ENCODE data around the gene KCNG2.

Gene KCNG2

GRCh38 chr18:79800371-79801180 is 2.8 kb downstream of the KCNG2 start:
- no peak for DNase-seq

GRCh38 chr18:79801217-79801616 is 3.5 kb downstream of the KCNG2 start:
- DNase-seq: no peak

- no peak for DNase-seq
Measured at GRCh38 chr18:79801641-79802040, 3.9 kb downstream of the KCNG2 start.

- DNase-seq: no peak
Measured at GRCh38 chr18:79802298-79802697, 4.6 kb downstream of the KCNG2 start.

- no peak for DNase-seq
Measured at GRCh38 chr18:79803611-79804051, 5.9 kb downstream of the KCNG2 start.

GRCh38 chr18:79804130-79804787 is 6.5 kb downstream of the KCNG2 start:
- DNase-seq: no peak

GRCh38 chr18:79805211-79805887 is 7.6 kb downstream of the KCNG2 start:
- DNase-seq: no peak

GRCh38 chr18:79805926-79806487 is 8.3 kb downstream of the KCNG2 start:
- DNase-seq: no peak

- no peak for DNase-seq
Measured at GRCh38 chr18:79806976-79807841, 9.5 kb downstream of the KCNG2 start.

- no peak for DNase-seq
Measured at GRCh38 chr18:79809482-79810192, 11.9 kb downstream of the KCNG2 start.

- no peak for DNase-seq
Measured at GRCh38 chr18:79812052-79812451, 14.3 kb downstream of the KCNG2 start.

GRCh38 chr18:79814373-79814772 is 16.6 kb downstream of the KCNG2 start:
- DNase-seq: no peak

GRCh38 chr18:79815657-79816056 is 17.9 kb downstream of the KCNG2 start:
- no peak for DNase-seq

GRCh38 chr18:79816092-79816491 is 18.4 kb downstream of the KCNG2 start:
- no peak for DNase-seq

GRCh38 chr18:79816981-79817606 is 19.4 kb downstream of the KCNG2 start:
- no peak for DNase-seq

GRCh38 chr18:79817607-79817998 is 19.9 kb downstream of the KCNG2 start:
- no peak for DNase-seq

GRCh38 chr18:79818036-79818435 is 20.3 kb downstream of the KCNG2 start:
- DNase-seq: no peak

GRCh38 chr18:79818631-79819030 is 20.9 kb downstream of the KCNG2 start:
- no peak for DNase-seq

- DNase-seq: no peak
Measured at GRCh38 chr18:79819064-79819967, 21.6 kb downstream of the KCNG2 start.

- DNase-seq: no peak
Measured at GRCh38 chr18:79819968-79820351, 22.2 kb downstream of the KCNG2 start.
